GM21576 (cell line): Measurements from ENCODE around the gene IGF2.
"Not testable (repeated sequence)": the region's sequence is repeated elsewhere in the genome, so short reads cannot be mapped to it uniquely, and the experiment has no call there.

Experiments
- ATAC-seq: cut with Tn5 transposase; IDR thresholded peaks from one replicate; pipeline ENCODE4 v1.9.1; 2021; ENCODE audit warnings: mild to moderate bottlenecking, moderate library complexity; ENCODE audit not compliant: unreplicated experiment

Gene IGF2, protein sequence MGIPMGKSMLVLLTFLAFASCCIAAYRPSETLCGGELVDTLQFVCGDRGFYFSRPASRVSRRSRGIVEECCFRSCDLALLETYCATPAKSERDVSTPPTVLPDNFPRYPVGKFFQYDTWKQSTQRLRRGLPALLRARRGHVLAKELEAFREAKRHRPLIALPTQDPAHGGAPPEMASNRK

DNA sequence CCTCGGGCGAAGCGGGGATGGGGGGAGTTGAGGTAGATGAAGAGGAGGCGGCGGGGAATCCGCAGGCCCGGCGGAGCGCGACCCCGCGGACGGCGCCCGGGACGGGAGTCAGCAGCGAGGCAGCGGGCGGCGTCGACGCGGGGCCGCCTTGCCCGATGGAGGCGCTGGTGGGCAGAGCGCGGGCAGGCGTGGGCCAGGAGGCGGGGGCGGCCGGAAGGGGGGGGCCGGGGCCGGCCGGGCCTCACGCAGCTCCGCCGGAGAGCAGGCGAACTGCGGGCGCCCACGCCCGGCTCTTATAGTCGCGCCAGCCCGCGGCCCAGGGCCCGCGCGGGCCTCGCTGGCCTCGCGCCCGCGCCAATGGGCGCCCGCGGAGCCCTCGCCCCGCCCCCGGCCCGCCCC is at the start of gene IGF2:
Gene IGF2 (minus strand): TSS at position 267 of the 399 bp plus-strand sequence. CDS start 3,866 bp downstream, outside the sequence.
- ATAC-seq, result no peak

DNA sequence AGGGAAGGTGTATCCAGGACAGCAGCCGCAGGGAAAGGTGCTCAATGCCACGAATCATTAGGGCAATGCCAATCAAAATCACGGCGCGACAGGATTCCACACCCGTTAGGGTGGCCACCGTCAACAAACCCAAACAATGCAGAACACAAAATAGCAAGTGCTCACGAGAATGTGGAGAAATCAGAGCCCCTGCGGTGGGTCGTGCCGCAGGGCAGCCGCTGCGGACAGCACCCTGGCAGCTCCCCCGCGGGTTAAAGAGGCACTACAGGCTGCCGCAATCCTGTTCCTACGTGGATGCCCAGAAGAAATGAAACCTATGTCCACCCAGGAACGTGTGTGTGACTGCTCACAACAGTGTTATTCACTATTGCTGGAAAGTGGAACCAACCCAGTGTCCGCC is 49.6 kb upstream of the IGF2 start:
- ATAC-seq, result no peak

DNA sequence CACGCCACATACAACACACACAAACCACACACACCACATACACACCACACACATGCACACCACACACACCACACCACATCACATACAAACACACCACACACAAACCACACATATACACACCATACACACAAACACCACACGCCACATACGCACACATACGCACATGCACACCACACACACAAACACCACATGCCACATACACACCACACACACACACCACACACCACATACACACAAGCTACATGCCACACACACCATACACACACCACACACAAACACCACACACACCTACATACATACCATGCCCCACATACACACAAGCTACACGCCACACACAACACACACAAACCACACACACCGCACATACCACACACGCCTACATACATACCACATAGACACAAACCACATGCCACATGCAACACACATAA is 48.1 kb upstream of the IGF2 start:
- no peak for ATAC-seq

DNA sequence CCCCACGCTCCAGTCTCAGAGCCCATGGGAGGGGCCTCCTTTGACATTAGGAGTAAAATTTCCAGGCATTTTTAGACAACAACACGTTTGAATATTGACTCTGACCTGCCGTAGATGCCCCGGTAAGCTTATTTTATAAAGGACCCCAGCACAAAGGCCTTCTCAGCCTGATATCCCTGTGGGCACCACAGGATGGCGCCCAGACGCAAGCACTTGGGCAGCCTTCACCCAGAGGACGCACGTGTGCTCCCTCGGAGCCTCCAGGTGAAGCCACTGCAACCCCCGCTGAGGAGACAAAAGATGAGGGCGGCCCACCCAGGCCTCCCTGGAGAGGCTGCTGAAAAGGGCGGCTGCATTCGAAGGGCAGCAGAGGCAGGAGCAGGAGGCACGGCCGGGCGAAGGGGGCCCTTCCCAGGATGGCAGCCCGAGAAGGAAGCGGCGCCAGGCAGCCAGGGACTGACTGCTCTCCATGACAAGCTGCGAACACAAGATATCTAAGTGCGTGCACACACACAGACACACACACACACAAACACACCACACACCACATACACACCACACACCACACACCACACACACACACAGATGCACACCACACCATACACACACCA is 47.6 kb upstream of the IGF2 start:
- ATAC-seq, result no peak

DNA sequence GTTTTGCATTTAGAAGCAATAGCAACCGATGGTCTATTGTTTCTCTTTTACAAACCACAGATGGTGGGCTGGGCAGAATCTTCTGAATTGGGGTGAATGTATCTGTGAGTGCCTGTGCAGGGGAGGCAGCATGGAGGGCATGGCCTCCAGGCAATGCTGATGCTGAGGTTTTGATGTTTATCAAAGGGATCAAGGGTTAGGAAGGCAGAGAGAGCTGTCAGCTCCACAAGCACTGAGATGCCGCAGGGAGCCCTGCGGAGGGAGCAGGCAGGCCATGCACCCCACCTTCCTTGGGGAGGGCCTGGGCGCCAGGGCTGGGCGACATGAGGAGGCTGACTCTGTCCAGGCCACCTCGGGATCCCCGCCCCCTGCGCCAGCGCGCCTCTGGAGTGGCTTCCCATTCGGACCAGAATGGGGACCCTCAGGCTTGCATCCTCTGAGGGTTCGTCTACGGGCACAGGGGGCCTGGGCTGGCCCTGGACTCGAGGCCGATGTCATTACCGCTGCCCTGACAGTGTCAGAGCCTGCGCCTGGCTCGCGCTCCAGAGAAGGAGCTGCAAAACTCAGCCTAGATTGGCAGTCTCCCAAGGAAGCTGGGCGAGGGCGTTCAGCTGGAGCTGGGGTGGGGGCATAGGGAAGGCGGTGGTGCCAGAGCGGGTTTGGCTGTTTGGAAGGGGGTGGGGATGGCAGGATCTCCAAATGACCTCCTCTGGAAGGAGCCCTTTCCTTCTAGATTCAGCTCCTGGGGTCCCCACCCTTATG is 46.3 kb upstream of the IGF2 start:
- no peak for ATAC-seq

DNA sequence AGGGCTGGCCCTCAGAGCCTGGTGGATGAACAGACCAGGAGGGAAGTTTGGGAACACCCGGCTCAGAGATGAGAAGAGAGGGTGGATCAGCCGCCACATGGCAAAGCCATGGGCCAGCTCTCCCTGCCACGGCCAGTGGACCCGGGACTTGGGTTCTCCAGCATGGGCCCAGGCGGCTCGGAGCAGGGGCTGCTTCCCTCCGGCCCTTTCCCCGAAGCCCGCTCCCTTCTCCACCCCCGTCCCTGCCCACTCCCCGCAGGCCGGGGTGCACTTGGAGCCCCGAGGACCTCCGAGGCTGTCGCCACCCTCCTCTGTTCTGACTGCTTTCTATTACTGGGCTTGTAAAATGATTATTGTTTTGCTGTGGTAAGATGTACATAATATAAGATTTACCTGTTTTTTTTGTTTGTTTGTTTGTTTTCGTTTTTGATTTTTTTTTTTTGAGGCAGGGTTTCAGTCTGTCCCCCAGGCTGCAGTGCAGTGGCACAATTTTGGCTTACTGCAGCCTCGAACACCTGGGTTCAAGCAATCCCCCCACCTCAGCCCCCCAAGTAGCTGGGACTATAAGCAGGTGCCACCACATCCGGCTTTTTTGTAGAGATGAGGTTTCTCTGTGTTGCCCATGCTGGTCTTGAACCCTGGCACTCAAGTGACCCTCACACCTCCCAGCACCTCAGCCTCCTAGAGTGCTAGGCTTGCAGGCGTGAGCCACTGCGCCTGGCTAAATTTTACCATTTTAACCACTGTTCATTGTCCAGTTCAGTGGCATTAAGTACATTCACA is 43.7 kb upstream of the IGF2 start:
- ATAC-seq, result no peak

DNA sequence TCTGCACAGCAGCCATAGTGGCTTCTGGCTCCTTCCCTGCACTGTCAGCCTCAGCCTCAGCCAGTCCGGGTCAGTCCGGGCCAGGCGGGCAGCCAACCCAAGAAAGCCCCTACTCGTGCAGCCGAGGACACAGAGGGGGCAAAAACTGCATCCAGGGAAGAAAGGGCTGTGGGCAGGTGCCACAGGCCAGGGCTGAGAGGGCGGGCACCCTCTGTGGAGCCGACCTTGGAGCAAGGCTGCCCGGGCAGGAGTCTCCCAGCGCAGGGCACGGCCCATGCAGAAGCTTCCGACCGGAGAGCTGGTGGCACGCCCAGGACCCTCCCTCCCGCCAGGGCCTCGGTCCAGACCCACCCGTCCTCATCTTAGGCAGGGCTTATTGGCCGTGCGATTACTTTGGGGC is 42.9 kb upstream of the IGF2 start:
- no peak for ATAC-seq

DNA sequence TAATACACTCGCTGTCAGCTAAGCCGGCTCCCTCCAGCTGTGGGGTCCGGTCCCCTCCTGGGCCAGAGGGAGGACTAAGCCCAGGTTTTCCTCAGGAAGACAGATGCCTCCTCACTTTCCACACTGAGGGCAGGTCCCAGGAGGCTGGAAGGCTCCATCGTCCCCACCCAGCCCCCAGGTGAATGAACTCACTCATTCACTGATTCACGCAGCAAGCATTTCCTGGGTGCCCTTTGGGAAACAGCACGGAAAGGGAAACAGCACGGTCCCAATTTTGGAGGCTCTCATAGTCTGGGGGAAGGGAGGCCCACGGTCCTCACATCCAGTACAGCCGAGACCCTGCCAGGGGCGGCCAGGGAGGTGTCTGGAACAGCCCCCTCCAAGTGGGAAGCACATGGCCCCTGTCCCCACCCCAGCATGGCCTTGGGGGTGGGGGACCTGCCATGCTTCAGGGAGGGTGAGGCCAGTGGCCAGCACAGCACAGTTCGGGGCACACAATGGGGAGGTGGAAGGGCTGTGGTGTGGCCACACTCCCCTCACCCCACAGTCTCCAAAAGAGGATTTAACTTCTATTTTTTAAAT is 41.7 kb upstream of the IGF2 start:
- ATAC-seq, result no peak

DNA sequence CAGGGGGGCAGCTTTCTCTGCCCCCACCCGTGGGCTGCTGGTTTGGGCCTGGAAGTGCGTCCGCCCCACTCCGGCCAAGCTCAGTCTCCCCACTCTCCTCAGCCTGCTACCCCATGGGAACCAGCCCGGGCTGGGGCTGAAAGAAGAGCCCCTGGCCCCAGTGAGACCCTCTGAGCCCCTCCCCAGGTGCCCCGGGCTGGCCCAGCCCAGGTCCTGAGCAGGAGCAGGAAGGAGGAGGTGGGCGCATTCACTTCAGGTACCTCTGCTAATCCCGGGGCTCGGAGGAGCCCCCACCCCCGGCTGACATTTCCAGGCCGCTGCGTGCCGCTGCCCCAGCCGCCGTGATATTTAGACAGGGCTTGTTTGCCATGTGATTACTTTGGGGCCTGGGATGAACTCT is 41.2 kb upstream of the IGF2 start:
- no peak for ATAC-seq

DNA sequence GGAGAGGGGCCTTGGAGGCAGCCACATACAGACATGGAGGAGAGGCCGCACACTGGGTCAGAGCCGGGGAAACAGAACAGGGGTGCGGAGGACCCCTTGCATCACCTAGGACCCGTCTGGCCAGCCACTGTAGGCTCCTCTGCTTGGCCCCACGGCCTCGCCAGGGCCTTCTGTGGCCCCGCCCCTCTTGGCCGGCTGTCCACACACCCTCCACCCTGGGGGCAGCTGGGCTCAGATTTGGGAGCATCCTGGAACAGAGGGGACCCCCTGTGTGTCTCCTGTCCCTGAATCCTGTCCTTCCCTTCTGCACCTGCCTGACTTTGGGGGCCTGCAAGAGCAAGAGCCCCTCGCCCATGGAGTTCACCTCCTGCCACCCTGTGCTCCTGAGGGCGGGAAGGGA is 40.3 kb upstream of the IGF2 start:
- ATAC-seq, result no peak

DNA sequence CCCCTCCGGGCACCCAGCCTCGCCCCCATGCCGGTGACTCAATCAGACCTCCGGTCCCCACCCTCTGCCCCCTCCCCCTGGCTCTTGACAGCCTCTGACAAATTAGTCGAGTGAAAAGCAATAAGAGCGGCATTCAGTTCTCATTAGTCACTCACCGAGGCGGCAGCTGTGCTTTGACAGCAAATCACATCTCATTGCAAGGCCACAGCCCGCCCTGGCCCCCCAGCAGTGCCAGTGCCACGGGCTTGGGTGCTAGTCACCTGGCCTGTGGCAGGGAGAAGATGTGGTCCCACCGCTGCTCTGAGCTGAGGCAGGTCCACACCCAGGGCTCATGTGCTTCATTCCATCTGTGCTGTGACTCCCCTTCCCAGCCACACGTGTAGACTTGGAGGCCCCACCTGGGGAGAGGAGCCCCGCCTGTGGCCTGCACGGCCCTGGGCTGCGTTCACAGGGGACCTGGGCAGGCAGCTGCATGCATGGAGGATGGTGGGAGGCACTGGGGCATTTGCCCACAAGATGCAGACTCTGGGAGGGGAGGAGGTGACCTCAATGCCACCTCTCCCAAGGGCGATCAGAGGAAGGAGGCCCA is 39.8 kb upstream of the IGF2 start:
- no peak for ATAC-seq

DNA sequence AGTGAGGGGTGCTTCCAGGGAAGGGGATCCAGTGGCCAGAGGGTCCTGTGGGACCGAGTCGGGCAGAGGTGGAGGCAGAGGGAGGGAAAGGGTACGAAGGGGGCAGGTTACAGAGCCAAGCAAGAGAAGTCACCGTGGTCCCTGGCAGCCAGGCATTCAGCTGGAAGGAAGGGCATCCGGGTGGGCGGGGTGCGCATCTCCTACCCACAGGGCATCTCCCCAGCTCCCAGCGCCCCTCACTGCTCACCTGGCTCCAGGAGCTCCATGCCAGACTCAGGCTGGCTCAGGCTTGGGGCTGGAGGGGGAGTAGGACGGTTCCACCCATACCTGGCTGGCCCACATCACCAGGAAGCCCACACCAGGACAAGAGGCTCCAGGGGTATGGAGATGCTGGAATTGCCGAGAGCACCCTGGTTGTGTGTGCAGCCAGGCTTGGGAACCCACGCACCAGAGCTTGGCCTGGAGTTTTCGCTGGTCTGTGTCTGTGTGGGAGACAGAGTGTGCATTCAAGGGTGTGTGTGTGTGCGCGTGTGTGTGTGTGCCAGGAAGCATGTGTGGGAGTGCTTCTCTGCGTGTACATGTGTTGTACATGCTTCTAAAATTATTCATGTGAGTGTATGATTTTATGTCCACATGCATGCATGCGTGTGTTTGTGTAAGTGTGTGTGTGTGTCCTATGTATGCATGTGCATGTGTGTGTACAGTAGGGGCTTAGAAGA is 39.0 kb upstream of the IGF2 start:
- ATAC-seq, result not testable (repeated sequence)

DNA sequence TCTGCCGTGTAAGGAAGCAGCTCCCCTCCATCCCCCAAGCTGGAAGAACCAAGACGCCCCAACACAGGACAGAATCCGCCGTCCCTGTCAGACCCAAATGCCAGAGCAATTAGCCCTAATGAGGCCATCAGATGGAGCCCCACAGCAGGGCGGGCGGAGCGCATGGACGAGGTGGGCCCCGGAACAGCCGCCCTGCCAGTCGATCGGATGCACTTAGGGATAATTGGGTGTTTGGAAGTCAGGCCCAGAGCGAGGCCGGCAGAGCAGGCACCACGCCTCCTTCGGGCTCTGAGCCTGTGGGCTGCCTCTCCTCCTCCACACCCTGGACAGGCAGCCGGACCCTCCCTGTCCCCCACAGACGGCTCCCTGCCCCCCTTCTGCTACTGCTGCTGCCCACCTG is 37.9 kb upstream of the IGF2 start:
- ATAC-seq, result no peak

DNA sequence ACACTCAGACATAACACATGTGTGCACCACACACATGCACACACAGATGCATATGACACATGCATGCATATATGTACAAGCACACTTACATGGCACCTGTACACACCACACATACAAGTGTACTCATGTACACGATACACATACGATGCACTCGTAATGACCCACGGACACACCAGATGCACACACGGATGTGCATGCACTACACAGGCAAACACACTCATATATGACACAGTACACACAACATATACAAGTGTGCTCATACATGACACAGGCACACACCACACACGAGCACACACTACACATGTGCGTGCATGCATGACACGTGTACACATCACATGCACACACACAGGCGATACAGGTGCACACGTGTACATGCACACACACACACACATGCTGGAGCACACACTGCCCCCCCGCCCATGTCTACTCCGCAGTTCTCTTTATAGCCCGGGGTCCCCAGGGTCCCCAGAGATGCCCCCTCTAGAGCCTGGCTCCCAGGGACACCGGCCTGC is 37.3 kb upstream of the IGF2 start:
- ATAC-seq, result no peak

DNA sequence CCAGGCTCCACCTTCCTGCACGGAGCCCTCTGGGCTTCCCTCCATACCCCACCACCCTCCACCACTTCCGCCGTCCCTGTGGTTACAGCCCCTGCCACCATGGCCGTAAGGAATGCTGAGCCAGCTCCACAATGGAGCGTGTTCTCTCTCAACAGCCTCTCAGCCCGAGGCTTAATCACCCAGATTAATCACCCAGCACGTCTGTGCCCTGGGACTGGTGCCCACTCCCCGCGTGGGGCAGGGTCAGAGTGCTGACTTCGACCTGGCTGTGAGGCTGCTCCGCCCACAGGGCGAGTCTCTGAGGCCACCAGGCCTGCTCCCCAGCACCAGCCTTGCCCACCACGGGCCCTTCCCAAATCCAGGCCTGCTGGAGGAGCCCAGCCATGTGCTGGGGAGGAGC is 36.5 kb upstream of the IGF2 start:
- no peak for ATAC-seq

DNA sequence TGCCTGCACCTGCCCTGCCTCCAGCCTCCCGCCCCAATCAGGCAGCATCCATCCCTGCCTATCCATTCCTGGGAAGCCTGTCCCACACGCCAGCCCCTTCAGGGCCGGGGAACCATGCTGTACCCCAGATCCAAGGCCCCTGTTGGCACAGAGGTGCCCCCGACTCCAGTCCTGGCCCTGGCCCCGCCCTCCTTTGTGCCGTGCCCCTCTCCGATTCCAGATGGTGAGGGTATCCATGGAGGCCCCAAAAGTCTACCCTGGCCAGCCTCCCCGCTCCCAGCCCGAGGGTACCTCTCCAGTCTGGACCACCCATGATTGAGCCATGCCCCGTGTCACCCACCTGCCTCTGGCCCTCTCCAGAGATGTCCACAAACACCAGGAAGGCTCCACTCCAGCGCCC is 35.2 kb upstream of the IGF2 start:
- ATAC-seq, result no peak

DNA sequence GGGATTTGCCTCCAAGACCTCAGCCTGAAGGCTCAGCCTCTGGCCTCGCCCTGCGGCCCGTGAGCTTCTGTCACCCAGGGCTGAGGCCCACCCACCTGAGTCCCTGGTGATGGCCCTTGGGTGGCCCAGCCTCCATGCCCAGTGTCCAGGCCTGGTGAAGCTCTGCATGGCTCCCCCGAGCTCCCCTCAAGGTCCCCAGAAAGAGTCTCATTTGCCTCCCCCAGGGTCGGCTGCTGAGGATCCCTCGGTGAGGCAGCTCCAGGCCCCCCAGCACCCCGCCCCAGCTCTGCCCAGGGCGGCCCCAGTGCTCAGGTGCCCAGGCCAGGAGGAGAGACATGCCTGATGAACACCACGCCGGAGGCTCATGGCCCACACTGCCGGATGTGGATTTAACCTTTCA is 34.6 kb upstream of the IGF2 start:
- no peak for ATAC-seq

DNA sequence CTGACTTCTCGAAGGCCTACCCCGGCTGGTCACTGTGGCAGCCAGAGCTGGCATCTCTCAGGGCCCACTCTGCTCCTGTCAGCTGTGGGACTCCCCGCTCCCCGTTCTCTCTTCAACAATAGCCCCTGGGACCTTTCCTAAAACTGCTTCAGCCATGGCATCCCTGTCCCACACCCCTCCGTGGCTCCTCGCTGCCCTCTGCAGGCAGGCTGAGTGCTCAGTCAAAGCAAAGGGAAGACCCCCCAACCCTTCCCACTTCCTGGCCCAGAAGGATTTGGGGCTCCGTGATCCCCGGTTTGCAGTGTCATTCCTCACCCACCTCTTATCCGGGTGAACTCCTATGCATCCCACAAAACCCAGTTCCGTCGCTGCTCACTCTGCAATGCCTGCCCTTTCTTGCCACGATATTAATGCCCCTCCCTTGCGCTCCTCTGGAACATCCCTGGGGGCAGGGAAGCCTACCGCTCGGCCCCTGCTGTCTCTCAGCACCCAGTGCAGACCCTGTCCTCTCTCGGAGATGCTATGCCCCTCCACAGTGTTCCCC is 34.0 kb upstream of the IGF2 start:
- no peak for ATAC-seq

DNA sequence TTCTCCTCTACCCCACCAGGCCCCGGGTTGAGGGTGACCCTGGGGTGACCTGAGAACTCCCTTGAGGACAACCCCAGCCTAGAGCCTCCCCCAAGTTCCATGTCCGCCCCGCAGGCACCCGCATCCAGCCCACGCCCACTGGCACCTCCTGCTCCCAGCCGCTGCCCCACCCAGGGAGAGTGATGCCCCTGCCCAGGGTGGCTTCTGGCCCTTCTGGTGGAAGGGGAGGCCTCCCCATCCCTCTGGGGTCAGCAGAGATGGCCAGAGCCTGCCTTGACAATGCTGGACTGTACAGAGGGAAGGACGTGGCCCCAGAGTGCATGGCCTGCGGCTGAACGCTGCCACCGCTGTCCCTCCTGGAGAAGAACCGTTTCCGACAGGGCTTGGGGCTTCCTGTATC is 33.5 kb upstream of the IGF2 start:
- ATAC-seq, result no peak

DNA sequence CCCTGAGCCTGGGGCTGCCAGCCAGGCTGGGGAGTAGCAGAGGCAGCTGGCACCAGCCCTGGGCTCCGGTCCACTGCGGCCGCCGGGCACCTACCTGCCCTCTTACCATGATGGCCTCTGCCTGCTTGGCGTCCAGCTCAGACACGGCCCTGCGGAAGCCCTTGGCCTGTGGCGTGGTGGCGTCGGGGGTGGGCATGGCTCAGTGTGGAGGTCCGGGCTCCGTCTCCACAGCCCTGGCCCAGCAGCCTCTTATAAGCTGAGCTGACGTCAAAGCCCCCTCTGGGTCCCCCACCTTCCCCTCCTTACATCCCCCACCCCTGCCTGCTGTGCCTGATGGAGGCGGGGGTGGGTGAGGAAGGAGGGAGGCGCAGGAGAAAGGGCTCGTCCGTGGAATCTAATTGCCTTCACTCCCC is 32.4 kb upstream of the IGF2 start, which contains the start of gene TH:
Gene TH (minus strand): TSS at position 225 of the 413 bp plus-strand sequence. CDS start 29 bp downstream, at position 196.
- no peak for ATAC-seq
